GM19467 (cell line): ENCODE measurements around the gene NUP214.
"Not testable (repeated sequence)": the region's sequence is repeated elsewhere in the genome, so short reads cannot be mapped to it uniquely, and the experiment has no call there.

ENCODE experiments used
- ATAC-seq: cut with Tn5 transposase; IDR thresholded peaks from one replicate; pipeline ENCODE4 v1.9.1; 2021; ENCODE audit warnings: mild to moderate bottlenecking, moderate library complexity; ENCODE audit not compliant: unreplicated experiment

Gene NUP214

GRCh38 chr9:131158673-131159072 is 33.3 kb downstream of the NUP214 start:
- ATAC-seq = not testable (repeated sequence)

- no peak for ATAC-seq
These were observed 35.2 kb downstream of the NUP214 start for GRCh38 chr9:131160416-131161112.

- no peak for ATAC-seq
These were observed 36.2 kb downstream of the NUP214 start for GRCh38 chr9:131161585-131161984.

GRCh38 chr9:131162886-131163285 is 37.5 kb downstream of the NUP214 start:
- no peak for ATAC-seq

GRCh38 chr9:131165523-131165922 is 40.1 kb downstream of the NUP214 start:
- ATAC-seq = no peak

GRCh38 chr9:131167146-131167692 is 41.8 kb downstream of the NUP214 start:
- no peak for ATAC-seq

GRCh38 chr9:131167936-131168335 is 42.5 kb downstream of the NUP214 start:
- no peak for ATAC-seq

- no peak for ATAC-seq
These were observed 44.3 kb downstream of the NUP214 start for GRCh38 chr9:131169563-131170240.

GRCh38 chr9:131173995-131174394 is 48.6 kb downstream of the NUP214 start:
- no peak for ATAC-seq

GRCh38 chr9:131174681-131175239 is 49.4 kb downstream of the NUP214 start:
- no peak for ATAC-seq

GRCh38 chr9:131177898-131178297 is 52.5 kb downstream of the NUP214 start:
- ATAC-seq = no peak

- ATAC-seq = no peak
These were observed 53.0 kb downstream of the NUP214 start for GRCh38 chr9:131178382-131178781.

- no peak for ATAC-seq
These were observed 53.5 kb downstream of the NUP214 start for GRCh38 chr9:131178926-131179325.

GRCh38 chr9:131179561-131180219 is 54.3 kb downstream of the NUP214 start:
- no peak for ATAC-seq

GRCh38 chr9:131180454-131180853 is 55.1 kb downstream of the NUP214 start:
- ATAC-seq = no peak

- ATAC-seq = no peak
These were observed 55.8 kb downstream of the NUP214 start for GRCh38 chr9:131181091-131181681.

- ATAC-seq = no peak
These were observed 60.5 kb downstream of the NUP214 start for GRCh38 chr9:131185924-131186323.

- no peak for ATAC-seq
These were observed 61.2 kb downstream of the NUP214 start for GRCh38 chr9:131186622-131187021.

GRCh38 chr9:131187957-131188356 is 62.6 kb downstream of the NUP214 start:
- ATAC-seq = no peak

GRCh38 chr9:131188976-131189375 is 63.6 kb downstream of the NUP214 start:
- ATAC-seq = no peak

- no peak for ATAC-seq
These were observed 64.8 kb downstream of the NUP214 start for GRCh38 chr9:131190191-131190590.
